ENCODE results near the gene ZNF438.

ZNF438 gene

DNA sequence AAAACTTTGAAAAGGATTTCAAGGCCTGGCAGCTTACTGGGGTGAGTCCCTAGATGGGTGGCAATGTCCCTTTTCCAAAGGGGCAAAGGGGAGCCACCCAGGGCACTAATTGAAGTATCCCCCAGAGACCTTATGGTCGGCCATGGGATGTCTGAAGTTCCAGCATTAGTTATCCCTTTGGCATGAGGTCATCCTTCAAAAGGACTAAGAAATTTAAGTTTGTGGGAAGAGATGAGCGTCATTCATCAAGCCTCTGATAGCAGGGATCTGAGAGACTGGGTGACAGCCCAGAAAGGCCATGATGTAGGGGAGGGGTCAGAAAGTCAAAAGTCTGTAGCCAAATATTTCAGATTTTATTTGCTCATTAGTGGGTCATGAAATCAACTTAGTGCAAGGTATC, 195.3 kb downstream of the ZNF438 start:
- TF ChIP-seq, protein P1, sequence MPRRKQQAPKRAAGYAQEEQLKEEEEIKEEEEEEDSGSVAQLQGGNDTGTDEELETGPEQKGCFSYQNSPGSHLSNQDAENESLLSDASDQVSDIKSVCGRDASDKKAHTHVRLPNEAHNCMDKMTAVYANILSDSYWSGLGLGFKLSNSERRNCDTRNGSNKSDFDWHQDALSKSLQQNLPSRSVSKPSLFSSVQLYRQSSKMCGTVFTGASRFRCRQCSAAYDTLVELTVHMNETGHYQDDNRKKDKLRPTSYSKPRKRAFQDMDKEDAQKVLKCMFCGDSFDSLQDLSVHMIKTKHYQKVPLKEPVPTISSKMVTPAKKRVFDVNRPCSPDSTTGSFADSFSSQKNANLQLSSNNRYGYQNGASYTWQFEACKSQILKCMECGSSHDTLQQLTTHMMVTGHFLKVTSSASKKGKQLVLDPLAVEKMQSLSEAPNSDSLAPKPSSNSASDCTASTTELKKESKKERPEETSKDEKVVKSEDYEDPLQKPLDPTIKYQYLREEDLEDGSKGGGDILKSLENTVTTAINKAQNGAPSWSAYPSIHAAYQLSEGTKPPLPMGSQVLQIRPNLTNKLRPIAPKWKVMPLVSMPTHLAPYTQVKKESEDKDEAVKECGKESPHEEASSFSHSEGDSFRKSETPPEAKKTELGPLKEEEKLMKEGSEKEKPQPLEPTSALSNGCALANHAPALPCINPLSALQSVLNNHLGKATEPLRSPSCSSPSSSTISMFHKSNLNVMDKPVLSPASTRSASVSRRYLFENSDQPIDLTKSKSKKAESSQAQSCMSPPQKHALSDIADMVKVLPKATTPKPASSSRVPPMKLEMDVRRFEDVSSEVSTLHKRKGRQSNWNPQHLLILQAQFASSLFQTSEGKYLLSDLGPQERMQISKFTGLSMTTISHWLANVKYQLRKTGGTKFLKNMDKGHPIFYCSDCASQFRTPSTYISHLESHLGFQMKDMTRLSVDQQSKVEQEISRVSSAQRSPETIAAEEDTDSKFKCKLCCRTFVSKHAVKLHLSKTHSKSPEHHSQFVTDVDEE (CRISPR knock-in tag; IDR thresholded peaks at IDR 0.05): no peak
- TF ChIP-seq ZFP3 (CRISPR knock-in tag; IDR thresholded peaks at IDR 0.05) (no peak), ZNF8 (CRISPR knock-in tag; IDR thresholded peaks at IDR 0.05) (no peak), TCF4 (CRISPR knock-in tag; IDR thresholded peaks at IDR 0.05; ENCODE audit: borderline replicate concordance) (no peak), ZNF70 (CRISPR knock-in tag; IDR thresholded peaks at IDR 0.05) (no peak), SNAI2 (CRISPR knock-in tag; IDR thresholded peaks at IDR 0.05) (no peak), GLIS3 (CRISPR knock-in tag; IDR thresholded peaks at IDR 0.05) (no peak), PPARA (CRISPR knock-in tag; IDR thresholded peaks at IDR 0.05; ENCODE audit: borderline replicate concordance) (no peak), TOX (CRISPR knock-in tag; IDR thresholded peaks at IDR 0.05; ENCODE audit: borderline replicate concordance) (no peak), ISL1 (CRISPR knock-in tag; IDR thresholded peaks at IDR 0.05) (no peak), ZC3H10 (CRISPR knock-in tag; IDR thresholded peaks at IDR 0.05) (no peak), BACH2 (CRISPR knock-in tag; IDR thresholded peaks at IDR 0.05; ENCODE audit: borderline replicate concordance) (no peak), ZFP30 (CRISPR knock-in tag; IDR thresholded peaks at IDR 0.05) (no peak), CSDC2 (CRISPR knock-in tag; IDR thresholded peaks at IDR 0.05) (no peak), ESRRG (CRISPR knock-in tag; IDR thresholded peaks at IDR 0.05) (no peak)
- TF ChIP-seq, protein P2, sequence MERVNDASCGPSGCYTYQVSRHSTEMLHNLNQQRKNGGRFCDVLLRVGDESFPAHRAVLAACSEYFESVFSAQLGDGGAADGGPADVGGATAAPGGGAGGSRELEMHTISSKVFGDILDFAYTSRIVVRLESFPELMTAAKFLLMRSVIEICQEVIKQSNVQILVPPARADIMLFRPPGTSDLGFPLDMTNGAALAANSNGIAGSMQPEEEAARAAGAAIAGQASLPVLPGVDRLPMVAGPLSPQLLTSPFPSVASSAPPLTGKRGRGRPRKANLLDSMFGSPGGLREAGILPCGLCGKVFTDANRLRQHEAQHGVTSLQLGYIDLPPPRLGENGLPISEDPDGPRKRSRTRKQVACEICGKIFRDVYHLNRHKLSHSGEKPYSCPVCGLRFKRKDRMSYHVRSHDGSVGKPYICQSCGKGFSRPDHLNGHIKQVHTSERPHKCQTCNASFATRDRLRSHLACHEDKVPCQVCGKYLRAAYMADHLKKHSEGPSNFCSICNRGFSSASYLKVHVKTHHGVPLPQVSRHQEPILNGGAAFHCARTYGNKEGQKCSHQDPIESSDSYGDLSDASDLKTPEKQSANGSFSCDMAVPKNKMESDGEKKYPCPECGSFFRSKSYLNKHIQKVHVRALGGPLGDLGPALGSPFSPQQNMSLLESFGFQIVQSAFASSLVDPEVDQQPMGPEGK (CRISPR knock-in tag; IDR thresholded peaks at IDR 0.05; ENCODE audit: borderline replicate concordance): no peak
- no peak for ATAC-seq

DNA sequence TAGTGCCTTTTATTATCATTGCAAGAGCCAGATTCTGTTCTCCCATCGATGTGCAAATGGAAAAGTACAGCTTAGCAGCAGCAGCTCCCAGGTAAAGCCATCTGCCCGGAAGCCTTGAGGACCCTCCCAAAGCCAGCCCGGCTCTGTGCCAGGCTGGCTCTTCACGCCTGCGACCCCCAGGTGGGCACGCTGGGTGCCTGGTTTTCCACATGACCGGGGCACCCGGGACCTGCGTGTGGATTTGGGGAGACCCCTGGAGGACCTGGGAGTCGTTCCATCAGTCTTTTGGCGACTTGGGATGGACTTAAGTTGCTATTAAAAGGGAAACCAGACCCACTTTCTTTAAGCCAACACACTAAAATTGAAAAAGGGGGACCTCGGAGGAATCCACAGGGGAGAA, 196.5 kb downstream of the ZNF438 start:
- TF ChIP-seq, protein P1 (CRISPR knock-in tag; IDR thresholded peaks at IDR 0.05): no peak
- no peak for TF ChIP-seq BACH2 (CRISPR knock-in tag; IDR thresholded peaks at IDR 0.05; ENCODE audit: borderline replicate concordance)
- TF ChIP-seq PPARA (CRISPR knock-in tag; IDR thresholded peaks at IDR 0.05; ENCODE audit: borderline replicate concordance): no peak
- no peak for TF ChIP-seq OSR1 (CRISPR knock-in tag; IDR thresholded peaks at IDR 0.05)
- TF ChIP-seq SNAI2 (CRISPR knock-in tag; IDR thresholded peaks at IDR 0.05): no peak
- TF ChIP-seq, protein P3, sequence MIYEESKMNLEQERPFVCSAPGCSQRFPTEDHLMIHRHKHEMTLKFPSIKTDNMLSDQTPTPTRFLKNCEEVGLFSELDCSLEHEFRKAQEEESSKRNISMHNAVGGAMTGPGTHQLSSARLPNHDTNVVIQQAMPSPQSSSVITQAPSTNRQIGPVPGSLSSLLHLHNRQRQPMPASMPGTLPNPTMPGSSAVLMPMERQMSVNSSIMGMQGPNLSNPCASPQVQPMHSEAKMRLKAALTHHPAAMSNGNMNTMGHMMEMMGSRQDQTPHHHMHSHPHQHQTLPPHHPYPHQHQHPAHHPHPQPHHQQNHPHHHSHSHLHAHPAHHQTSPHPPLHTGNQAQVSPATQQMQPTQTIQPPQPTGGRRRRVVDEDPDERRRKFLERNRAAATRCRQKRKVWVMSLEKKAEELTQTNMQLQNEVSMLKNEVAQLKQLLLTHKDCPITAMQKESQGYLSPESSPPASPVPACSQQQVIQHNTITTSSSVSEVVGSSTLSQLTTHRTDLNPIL (CRISPR knock-in tag; IDR thresholded peaks at IDR 0.05; ENCODE audit: low read depth): no peak
- TF ChIP-seq, protein P2 (CRISPR knock-in tag; IDR thresholded peaks at IDR 0.05; ENCODE audit: borderline replicate concordance): no peak
- TF ChIP-seq TOX (CRISPR knock-in tag; IDR thresholded peaks at IDR 0.05; ENCODE audit: borderline replicate concordance): no peak
- TF ChIP-seq TCF4 (CRISPR knock-in tag; IDR thresholded peaks at IDR 0.05; ENCODE audit: borderline replicate concordance): no peak
- no peak for TF ChIP-seq ZNF565 (CRISPR knock-in tag; conservative IDR thresholded peaks at IDR 0.05; ENCODE audit: low read depth)
- TF ChIP-seq, protein P4, sequence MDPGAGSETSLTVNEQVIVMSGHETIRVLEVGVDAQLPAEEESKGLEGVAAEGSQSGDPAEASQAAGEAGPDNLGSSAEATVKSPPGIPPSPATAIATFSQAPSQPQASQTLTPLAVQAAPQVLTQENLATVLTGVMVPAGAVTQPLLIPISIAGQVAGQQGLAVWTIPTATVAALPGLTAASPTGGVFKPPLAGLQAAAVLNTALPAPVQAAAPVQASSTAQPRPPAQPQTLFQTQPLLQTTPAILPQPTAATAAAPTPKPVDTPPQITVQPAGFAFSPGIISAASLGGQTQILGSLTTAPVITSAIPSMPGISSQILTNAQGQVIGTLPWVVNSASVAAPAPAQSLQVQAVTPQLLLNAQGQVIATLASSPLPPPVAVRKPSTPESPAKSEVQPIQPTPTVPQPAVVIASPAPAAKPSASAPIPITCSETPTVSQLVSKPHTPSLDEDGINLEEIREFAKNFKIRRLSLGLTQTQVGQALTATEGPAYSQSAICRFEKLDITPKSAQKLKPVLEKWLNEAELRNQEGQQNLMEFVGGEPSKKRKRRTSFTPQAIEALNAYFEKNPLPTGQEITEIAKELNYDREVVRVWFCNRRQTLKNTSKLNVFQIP (CRISPR knock-in tag; IDR thresholded peaks at IDR 0.05; ENCODE audit: borderline replicate concordance, low read depth): no peak
- no peak for TF ChIP-seq ARNTL (CRISPR knock-in tag; IDR thresholded peaks at IDR 0.05; ENCODE audit: borderline replicate concordance, low read depth)
- TF ChIP-seq ZNF70 (CRISPR knock-in tag; IDR thresholded peaks at IDR 0.05): no peak
- no peak for TF ChIP-seq ISL1 (CRISPR knock-in tag; IDR thresholded peaks at IDR 0.05)
- TF ChIP-seq ZNF8 (CRISPR knock-in tag; IDR thresholded peaks at IDR 0.05): no peak
- no peak for TF ChIP-seq ESRRG (CRISPR knock-in tag; IDR thresholded peaks at IDR 0.05)
- no peak for ATAC-seq

All from SK-N-SH treated with all-trans-retinoic acid at 6 μM for 48 hours (cell line).